IMR-90 (cell line): ENCODE data around the gene TTC7B. TPM values are rescaled to one million over a fixed set of nuclear protein-coding genes. Genes with fewer than 3 reads are reported as not detected.
A peak's percentile ranks its signal among the peaks of the same experiment; 100 is the strongest.

Experiments used
- ATAC-seq: fragments of 200-7000 bp; cut with Tn5 transposase; 2 replicates; pipeline ENCODE4 v1.9.1; 2020; ENCODE audit warnings: low read depth, mild to moderate bottlenecking, moderate library complexity
- BruUV-seq: library from RNA; stranded (reverse); fragments of 400-500 nt; replicated peaks from 2 replicates; lab custom pipeline; 2021; lab: Mats Ljungman, UMichigan
- CTCF ChIA-PET: fragments of 300-600 bp; formaldehyde crosslinking; extraction: SDS; loops from one replicate; lab custom pipeline; 2021; ENCODE audit warnings: antibody characterized with exemption; lab: Yijun Ruan, JAX
- POLR2A ChIA-PET: fragments of 300-600 bp; sonication (Branson Sonifier 250); formaldehyde crosslinking; loops from one replicate; lab custom pipeline; 2022; ENCODE audit warnings: antibody characterized with exemption; ENCODE audit not compliant: unreplicated experiment; lab: Charles Lee
- DNase-seq: peaks from one replicate; pipeline ENCODE4 v3.0.0; 2013
- H2AFZ ChIP-seq: replicated peaks from 2 replicates; pipeline ENCODE3; 2013; ENCODE audit warnings: low read length, mild to moderate bottlenecking; ENCODE audit not compliant: poor library complexity
- H2AK5ac ChIP-seq: 2 replicates; pipeline ENCODE4 v1.6.1; 2013; ENCODE audit warnings: low read depth, low read length, inconsistent platforms
- H2AK9ac ChIP-seq: replicated peaks from 2 replicates; pipeline ENCODE3; 2013; ENCODE audit warnings: mild to moderate bottlenecking, low read depth, low read length, moderate library complexity; ENCODE audit not compliant: poor library complexity
- H2BK120ac ChIP-seq: 2 replicates; pipeline ENCODE4 v1.6.1; 2013; ENCODE audit warnings: low read depth, low read length, inconsistent platforms
- H2BK15ac ChIP-seq: 3 replicates; pipeline ENCODE4 v1.6.1; 2013; ENCODE audit warnings: low read depth, low read length, inconsistent platforms
- H2BK20ac ChIP-seq: 2 replicates; pipeline ENCODE4 v1.6.1; 2013; ENCODE audit warnings: low read depth, mild to moderate bottlenecking, inconsistent platforms, low read length, moderate library complexity
- H2BK5ac ChIP-seq: 2 replicates; pipeline ENCODE4 v1.6.1; 2013; ENCODE audit warnings: mild to moderate bottlenecking, low read depth, low read length, inconsistent platforms; ENCODE audit not compliant: poor library complexity, severe bottlenecking
- H3K14ac ChIP-seq: replicated peaks from 2 replicates; pipeline ENCODE4 v1.6.1; 2013; ENCODE audit warnings: low read depth, low read length, inconsistent platforms
- H3K18ac ChIP-seq: 2 replicates; pipeline ENCODE4 v1.6.1; 2013; ENCODE audit warnings: low read depth, low read length, control low read depth
- H3K23ac ChIP-seq: 2 replicates; pipeline ENCODE4 v1.6.1; 2013; ENCODE audit warnings: low read depth, low read length, inconsistent platforms
- H3K27ac ChIP-seq: 2 replicates; pipeline ENCODE4 v1.5.1; 2013; ENCODE audit warnings: mild to moderate bottlenecking, control low read depth, low read length; ENCODE audit not compliant: insufficient read depth
- H3K27me3 ChIP-seq: 2 replicates; pipeline ENCODE4 v1.6.1; 2013; ENCODE audit warnings: low read length; ENCODE audit not compliant: control insufficient read depth, insufficient read depth
- H3K36me3 ChIP-seq: 2 replicates; pipeline ENCODE4 v1.6.1; 2013; ENCODE audit warnings: low read length, mixed read lengths; ENCODE audit not compliant: control insufficient read depth, insufficient read depth
- H3K4ac ChIP-seq: 2 replicates; pipeline ENCODE4 v1.6.1; 2013; ENCODE audit warnings: low read depth, low read length, inconsistent platforms
- H3K4me1 ChIP-seq: 2 replicates; pipeline ENCODE4 v1.6.1; 2013; ENCODE audit warnings: low read length, mixed read lengths; ENCODE audit not compliant: control insufficient read depth, insufficient read depth
- H3K4me2 ChIP-seq: 2 replicates; pipeline ENCODE4 v1.6.1; 2013; ENCODE audit warnings: low read depth, mild to moderate bottlenecking, control low read depth, low read length, moderate library complexity
- H3K4me3 ChIP-seq: 2 replicates; pipeline ENCODE4 v1.5.1; 2013; ENCODE audit warnings: low read depth, mild to moderate bottlenecking, control low read depth, low read length, moderate library complexity; ENCODE audit not compliant: insufficient read depth
- H3K56ac ChIP-seq: 2 replicates; pipeline ENCODE4 v1.6.1; 2013; ENCODE audit warnings: low read length, inconsistent platforms; ENCODE audit not compliant: insufficient read depth; ENCODE audit errors: extremely low read depth
- H3K79me1 ChIP-seq, 2 experiments: 2 replicates each; pipeline ENCODE4 v1.6.1; 2013; ENCODE audit warnings: low read length in 2 of 2, inconsistent platforms in 1 of 2, low read depth in 1 of 2
- H3K9ac ChIP-seq: 2 replicates; pipeline ENCODE4 v1.6.1; 2013; ENCODE audit warnings: low read depth, low read length, control low read depth
- H3K9me1 ChIP-seq: 2 replicates; pipeline ENCODE4 v1.6.1; 2013; ENCODE audit warnings: low read length, inconsistent platforms; ENCODE audit not compliant: insufficient read depth
- H3K9me3 ChIP-seq: 2 replicates; pipeline ENCODE4 v1.6.1; 2013; ENCODE audit warnings: low read length; ENCODE audit not compliant: control insufficient read depth, insufficient read depth
- H4K20me1 ChIP-seq: 2 replicates; pipeline ENCODE4 v1.6.1; 2013; ENCODE audit warnings: low read length, inconsistent platforms; ENCODE audit not compliant: insufficient read depth
- H4K5ac ChIP-seq: 2 replicates; pipeline ENCODE4 v1.6.1; 2013; ENCODE audit warnings: mild to moderate bottlenecking, low read depth, low read length, control low read depth
- H4K8ac ChIP-seq, 2 experiments: 2 replicates each; pipeline ENCODE4 v1.6.1; 2013; ENCODE audit warnings: low read depth in 2 of 2, low read length in 2 of 2, control low read depth in 1 of 2, inconsistent platforms in 1 of 2
- H4K91ac ChIP-seq: 2 replicates; pipeline ENCODE4 v1.6.1; 2013; ENCODE audit warnings: low read depth, low read length, inconsistent platforms; ENCODE audit not compliant: insufficient read depth
- CEBPB ChIP-seq: IDR thresholded peaks from 2 replicates; pipeline ENCODE4 v1.6.1; 2012; ENCODE audit warnings: low read depth, low read length, improper control_type of control experiment
- CHD1 ChIP-seq: IDR thresholded peaks from 2 replicates; pipeline ENCODE4 v1.6.1; 2012; ENCODE audit warnings: low read depth, low read length, improper control_type of control experiment
- CTCF ChIP-seq: conservative IDR thresholded peaks from 2 replicates; pipeline ENCODE4 v1.5.1; 2012; ENCODE audit warnings: mild to moderate bottlenecking, low read depth, low read length, improper control_type of control experiment
- ELK1 ChIP-seq: fragments of 150-350 bp; IDR thresholded peaks from 2 replicates; pipeline ENCODE4 v1.6.1; 2016; ENCODE audit warnings: low read depth, mild to moderate bottlenecking, low read length, moderate library complexity, borderline replicate concordance
- FOS ChIP-seq: fragments of 150-350 bp; IDR thresholded peaks from 2 replicates; pipeline ENCODE4 v1.6.1; 2016; ENCODE audit warnings: low read depth, low read length
- MAFK ChIP-seq: IDR thresholded peaks from 2 replicates; pipeline ENCODE4 v1.6.1; 2012; ENCODE audit warnings: low read depth, low read length, improper control_type of control experiment
- MAZ ChIP-seq: IDR thresholded peaks from 2 replicates; pipeline ENCODE4 v1.6.1; 2012; ENCODE audit warnings: low read depth, mild to moderate bottlenecking, low read length, improper control_type of control experiment, moderate library complexity, borderline replicate concordance
- MXI1 ChIP-seq: IDR thresholded peaks from 2 replicates; pipeline ENCODE4 v1.6.1; 2012; ENCODE audit warnings: low read depth, mild to moderate bottlenecking, low read length, moderate library complexity, borderline replicate concordance
- NFE2L2 ChIP-seq: fragments of 150-350 bp; IDR thresholded peaks from 2 replicates; pipeline ENCODE4 v1.6.1; 2016; ENCODE audit warnings: low read depth, mild to moderate bottlenecking, low read length
- POLR2A ChIP-seq: IDR thresholded peaks from 2 replicates; pipeline ENCODE4 v1.6.1; 2012; ENCODE audit warnings: mild to moderate bottlenecking, low read depth, low read length
- RAD21 ChIP-seq: IDR thresholded peaks from 2 replicates; pipeline ENCODE4 v1.6.1; 2012; ENCODE audit warnings: low read length, improper control_type of control experiment
- RCOR1 ChIP-seq: IDR thresholded peaks from 2 replicates; pipeline ENCODE4 v1.6.1; 2012; ENCODE audit warnings: mild to moderate bottlenecking, low read length, improper control_type of control experiment; ENCODE audit not compliant: insufficient replicate concordance
- SMC3 ChIP-seq: fragments of 150-350 bp; IDR thresholded peaks from 2 replicates; pipeline ENCODE4 v1.6.1; 2016; ENCODE audit warnings: low read depth, mild to moderate bottlenecking, antibody characterized with exemption, low read length, moderate library complexity
- USF2 ChIP-seq: fragments of 150-350 bp; IDR thresholded peaks from 2 replicates; pipeline ENCODE4 v1.6.1; 2017; ENCODE audit warnings: mild to moderate bottlenecking, antibody characterized with exemption, low read length, low read depth
- WGBS, 2 experiments: methylation state at CpG; one replicate each; pipeline versions ENCODE4 v1.1.5 to v1.1.7; 2013; ENCODE audit warnings: missing lambda C conversion rate in 2 of 2; ENCODE audit not compliant: insufficient read length in 1 of 2; ENCODE audit errors: extremely low coverage in 2 of 2; 5-methylcytosine and 5-hydroxymethylcytosine counted together
- dilution Hi-C: fragments of 300-500 bp; cut with HindIII; formaldehyde crosslinking; loops from one replicate; pipeline ENCODE4 v1.14.3; 2018; ENCODE audit warnings: low sequenced_read_pairs; ENCODE audit not compliant: unreplicated experiment
- in situ Hi-C: fragments of 300-500 bp; cut with MboI; formaldehyde crosslinking; loops from 3 replicates; pipeline ENCODE4 v1.14.3; 2019; ENCODE audit warnings: low sequenced_read_pairs, inconsistent platforms, mixed read lengths
- intact Hi-C: fragments of 100-400 bp; cut with micrococcal nuclease; formaldehyde crosslinking; loops from 2 replicates; pipeline ENCODE4 v1.10.0; 2022
- polyA plus RNA-seq, 3 experiments: library from polyadenylated mRNA; depleted of rRNA; stranded (reverse); fragments of >200 nt; gene quantifications; 2 replicates each; pipeline ENCODE4 v1.2.3, GENCODE V29; 2012; ENCODE audit warnings: low replicate concordance in 1 of 3
- total RNA-seq: library from RNA; depleted of rRNA; stranded (reverse); fragments of >200 nt; gene quantifications from 2 replicates; pipeline ENCODE4 v1.2.3, GENCODE V29; 2012

The TTC7B gene
- total and polyA plus RNA-seq, 2 of the 4 experiments (the other 2 are of a cell fraction) = 18.1 to 35.3 TPM

- dilution Hi-C loops = no loop called here
- Histone ChIP-seq H3K79me1 (no peaks in the 10 kb centered on the region), H2AK9ac (peak overlapping the region; percentile 23), H4K91ac (no peak overlapping the region), H3K27me3 (peaks cover 7% of the 10 kb centered on the region; the same call in 1 of the 2 replicates), H3K4me1 (peaks cover 3% of the 10 kb centered on the region), H3K9me1 (peaks cover 5% of the 10 kb centered on the region), H3K27ac (no peak overlapping the region), H3K18ac (no peak overlapping the region), H3K4me3 (no peak overlapping the region), H2BK5ac (no peak overlapping the region), H3K23ac (no peak overlapping the region), H3K4me2 (no peak overlapping the region), H2BK15ac (no peak overlapping the region), H4K8ac (no peak overlapping the region), H3K14ac (no peak overlapping the region), H2AK5ac (no peak overlapping the region), H4K20me1 (no peaks in the 10 kb centered on the region; the same call in 1 of the 2 replicates), H3K9ac (no peak overlapping the region), H3K9me3 (no peaks in the 10 kb centered on the region; the same call in 1 of the 2 replicates), H4K5ac (no peak overlapping the region), H3K4ac (no peak overlapping the region), H3K56ac (no peak overlapping the region), H2AFZ (peak overlapping the region; percentile 53), H3K36me3 (no peaks in the 10 kb centered on the region), H2BK20ac (no peak overlapping the region), H2BK120ac (no peak overlapping the region)
- DNase-seq (no peak), ATAC-seq (peak; percentile 28; the same call in 1 of the 2 replicates)
- in situ Hi-C loops = no loop called here
- no TSS peak for BruUV-seq
- CTCF ChIA-PET = no interaction called here
- WGBS, 2 experiments = 82% methylated on average over 4 of the region's 21 CpGs; no CpG with 5 or more reads in 1 of the 2 experiments
- intact Hi-C loops = loop anchor here (10.0 kb wide), 1 partner anchor 172 kb away; no protein-coding TSS in a partner anchor
- TF ChIP-seq CEBPB = no peak
- TF ChIP-seq FOS = no peak
- TF ChIP-seq ELK1 = no peak
- no peak for TF ChIP-seq POLR2A
- no peak for TF ChIP-seq MAZ
- TF ChIP-seq SMC3 = no peak
- no peak for TF ChIP-seq USF2
- TF ChIP-seq RAD21 = no peak
- TF ChIP-seq NFE2L2 = no peak
- no peak for TF ChIP-seq MAFK
- no peak for TF ChIP-seq CHD1
- no peak for TF ChIP-seq CTCF
- no peak for TF ChIP-seq MXI1
- no peak for TF ChIP-seq RCOR1
- POLR2A ChIA-PET = no interaction called here
Observed at GRCh38 chr14:90522571-90523191, 293.5 kb downstream of the TTC7B start.
